GM20000 (cell line): ENCODE results near the gene ACAA2.
A peak's percentile ranks its signal among the peaks of the same experiment; 100 is the strongest.

Experiments
- DNase-seq: peaks from one replicate; pipeline ENCODE4 v3.0.0; 2012; ENCODE audit warnings: low spot score
- TF ChIP-seq, protein P1 (sequence below): IDR thresholded peaks from 2 replicates; pipeline ENCODE4 v1.5.1; 2012; ENCODE audit warnings: mild to moderate bottlenecking, control low read depth; ENCODE audit errors: extremely low read depth, missing control alignments

Gene ACAA2

DNA sequence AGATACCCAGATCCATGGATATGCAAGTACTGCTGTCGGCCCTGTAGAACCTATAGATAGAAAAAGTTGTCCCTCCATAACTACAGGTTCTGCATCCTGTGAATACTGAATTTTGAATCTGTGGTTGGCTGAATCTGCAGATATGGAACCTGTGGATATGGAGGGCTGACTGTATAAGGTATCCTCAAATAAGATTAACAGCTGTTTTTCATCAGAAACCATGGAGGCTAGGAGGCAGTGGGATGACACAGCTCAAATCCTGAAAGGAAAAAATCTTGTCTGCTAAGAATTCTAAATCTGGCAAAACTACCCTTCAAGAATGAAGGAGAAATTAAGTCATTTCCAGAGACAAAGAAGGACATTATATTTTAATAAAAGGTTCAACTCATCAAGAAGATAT is 14.7 kb upstream of the ACAA2 start:
- no peak for DNase-seq
- TF ChIP-seq, protein P1, sequence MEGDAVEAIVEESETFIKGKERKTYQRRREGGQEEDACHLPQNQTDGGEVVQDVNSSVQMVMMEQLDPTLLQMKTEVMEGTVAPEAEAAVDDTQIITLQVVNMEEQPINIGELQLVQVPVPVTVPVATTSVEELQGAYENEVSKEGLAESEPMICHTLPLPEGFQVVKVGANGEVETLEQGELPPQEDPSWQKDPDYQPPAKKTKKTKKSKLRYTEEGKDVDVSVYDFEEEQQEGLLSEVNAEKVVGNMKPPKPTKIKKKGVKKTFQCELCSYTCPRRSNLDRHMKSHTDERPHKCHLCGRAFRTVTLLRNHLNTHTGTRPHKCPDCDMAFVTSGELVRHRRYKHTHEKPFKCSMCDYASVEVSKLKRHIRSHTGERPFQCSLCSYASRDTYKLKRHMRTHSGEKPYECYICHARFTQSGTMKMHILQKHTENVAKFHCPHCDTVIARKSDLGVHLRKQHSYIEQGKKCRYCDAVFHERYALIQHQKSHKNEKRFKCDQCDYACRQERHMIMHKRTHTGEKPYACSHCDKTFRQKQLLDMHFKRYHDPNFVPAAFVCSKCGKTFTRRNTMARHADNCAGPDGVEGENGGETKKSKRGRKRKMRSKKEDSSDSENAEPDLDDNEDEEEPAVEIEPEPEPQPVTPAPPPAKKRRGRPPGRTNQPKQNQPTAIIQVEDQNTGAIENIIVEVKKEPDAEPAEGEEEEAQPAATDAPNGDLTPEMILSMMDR, result no peak

DNA sequence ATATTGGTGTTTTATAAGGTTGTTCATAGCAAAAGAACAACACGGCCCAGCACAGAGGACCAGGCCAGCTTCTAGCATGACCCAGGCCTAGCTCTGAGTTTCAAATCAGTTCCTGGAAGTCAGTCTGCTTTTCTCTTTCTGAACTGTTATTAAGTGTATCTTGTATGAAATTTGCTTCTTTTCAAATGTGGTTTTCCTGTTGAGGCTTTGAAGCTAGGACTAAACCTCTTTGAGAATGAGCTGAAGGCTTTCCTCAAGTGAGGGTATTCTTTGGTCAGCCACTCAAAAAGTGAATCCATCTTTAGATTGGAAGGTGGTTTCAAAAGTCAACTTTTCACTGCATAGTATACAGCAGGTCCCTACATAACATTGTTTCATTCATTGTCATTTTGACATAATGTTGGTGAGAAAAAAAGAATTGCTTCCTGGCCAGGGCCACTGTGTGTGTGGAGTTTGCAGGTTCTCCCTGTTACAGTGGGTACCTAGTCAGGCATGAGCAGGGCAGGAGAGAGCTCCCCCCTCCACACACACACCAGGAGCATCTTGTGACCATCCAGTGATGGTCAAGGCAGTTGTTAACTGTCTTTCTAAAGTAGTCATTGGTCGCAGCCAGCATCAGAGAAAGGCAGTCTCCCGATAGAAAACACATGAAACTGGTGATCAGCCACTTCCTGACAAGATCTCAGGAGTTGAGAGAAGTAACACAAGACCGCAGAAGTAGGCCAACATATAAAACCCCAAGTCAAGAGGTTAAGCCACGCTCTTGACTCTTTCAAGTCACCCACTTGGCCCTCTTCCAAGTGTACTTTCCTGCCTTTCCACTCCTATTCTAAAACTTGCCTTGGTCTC is 6.7 kb upstream of the ACAA2 start:
- TF ChIP-seq, protein P1, result no peak
- no peak for DNase-seq

DNA sequence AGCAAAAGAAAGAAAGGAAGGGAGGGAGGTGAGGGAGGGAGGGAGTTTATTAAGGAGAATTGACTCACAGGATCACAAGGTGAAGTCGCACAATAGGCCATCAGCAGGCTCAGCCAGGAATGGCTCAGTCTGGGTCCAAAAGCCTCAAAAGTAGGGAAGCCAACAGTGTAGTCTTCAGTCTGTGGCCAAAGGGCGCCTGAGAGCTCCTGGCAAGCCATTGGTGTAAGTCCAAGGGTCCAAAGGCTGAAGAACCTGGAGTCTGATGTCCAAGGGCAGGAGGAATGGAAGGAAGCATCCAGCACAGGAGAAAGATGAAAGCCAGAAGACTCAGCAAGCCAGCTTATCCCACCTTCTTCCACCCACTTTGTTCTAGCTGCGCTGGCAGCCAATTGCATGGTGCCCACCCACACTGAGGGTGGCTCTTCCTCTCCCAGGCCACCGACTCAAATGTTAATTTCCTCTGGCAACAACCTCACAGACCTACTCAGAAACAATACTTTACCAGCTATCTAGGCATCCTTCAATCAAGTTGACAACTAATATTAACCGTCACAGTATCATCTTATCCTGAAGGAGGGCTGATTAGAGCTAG is 5.8 kb upstream of the ACAA2 start:
- TF ChIP-seq, protein P1, result no peak
- no peak for DNase-seq

DNA sequence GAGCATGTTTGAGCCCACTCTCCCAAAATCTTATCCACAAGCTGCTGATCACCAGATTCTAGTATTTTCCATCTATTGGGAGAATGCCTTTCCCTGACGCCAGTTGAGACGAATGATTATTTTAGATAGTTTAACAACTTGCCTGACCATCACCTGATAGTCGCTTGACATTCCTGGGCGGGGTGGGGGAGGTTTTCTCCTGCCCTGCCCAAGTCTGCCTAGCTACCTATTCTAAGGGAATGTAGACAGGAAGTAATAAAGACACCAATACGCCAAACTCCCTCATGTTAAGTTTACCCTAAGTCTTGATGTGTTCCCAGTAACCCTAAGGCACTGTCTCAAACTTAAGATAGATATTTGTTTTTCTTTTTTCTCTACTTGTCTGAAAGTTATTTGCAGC is 4.6 kb upstream of the ACAA2 start:
- TF ChIP-seq, protein P1, result no peak
- no peak for DNase-seq

DNA sequence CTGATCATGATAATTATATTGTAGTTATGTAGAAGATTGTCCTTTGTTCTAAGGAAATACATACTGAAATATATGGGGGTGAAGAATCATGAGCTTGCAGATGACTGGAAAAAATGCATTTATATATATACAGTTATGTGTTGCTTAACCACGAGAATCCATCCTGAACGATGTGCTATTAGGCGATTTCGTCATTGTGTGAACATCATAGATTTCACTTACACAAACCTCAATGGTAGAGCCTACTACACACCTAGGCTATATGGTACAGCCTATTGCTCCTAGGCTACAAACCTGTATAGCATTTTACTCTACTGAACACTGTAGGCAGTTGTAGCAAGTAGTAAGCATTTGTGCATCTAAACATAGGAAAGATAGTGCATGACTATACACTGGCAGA is 2.6 kb upstream of the ACAA2 start:
- no peak for DNase-seq
- TF ChIP-seq, protein P1, result no peak

DNA sequence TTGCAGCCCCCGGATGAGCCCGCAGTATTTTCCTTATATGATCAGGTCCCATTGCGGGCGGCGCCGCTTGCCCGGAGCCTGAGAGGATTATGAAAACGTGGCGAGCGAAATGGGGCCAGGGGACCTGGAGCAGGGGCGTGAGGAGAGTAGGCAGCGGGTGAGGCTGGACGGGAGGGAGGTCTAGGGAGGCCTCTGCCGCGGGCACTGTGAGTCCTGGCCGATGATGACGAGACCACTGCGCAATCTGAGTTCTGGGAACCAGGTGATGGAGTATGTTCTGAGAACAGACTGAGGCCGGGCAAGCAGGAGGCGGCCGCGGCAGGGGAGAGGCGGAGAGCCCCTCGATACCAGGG is 790 bp upstream of the ACAA2 start:
- TF ChIP-seq, protein P1, result no peak
- DNase-seq, result no peak

DNA sequence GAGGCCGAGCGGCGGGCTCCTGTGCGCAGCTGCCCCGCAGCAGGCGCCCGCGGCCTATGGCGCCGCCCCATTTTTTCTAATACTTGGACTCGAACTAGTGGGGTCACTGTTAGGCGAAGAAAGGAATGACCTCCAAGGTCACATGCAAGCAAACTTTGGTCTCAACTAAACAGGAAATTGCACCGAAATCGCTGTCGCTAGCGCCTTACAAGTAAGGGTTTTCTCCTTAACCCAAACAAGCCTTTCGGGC is 339 bp downstream of the ACAA2 start:
- TF ChIP-seq, protein P1, result no peak
- peak; percentile 48 for DNase-seq
